Measurements from ENCODE around the gene TRDN.
"Not testable (repeated sequence)": the region's sequence is repeated elsewhere in the genome, so short reads cannot be mapped to it uniquely, and the experiment has no call there.

The TRDN gene

GRCh38 chr6:123309130-123309529, 327.6 kb downstream of the TRDN start:
- no peak overlapping the region for H3K4me3 ChIP-seq (ENCODE audit: low read depth, low read length)

GRCh38 chr6:123306334-123306733, 330.4 kb downstream of the TRDN start:
- H3K4me3 ChIP-seq (ENCODE audit: low read depth, low read length), result no peak overlapping the region

GRCh38 chr6:123295672-123296071, 341.1 kb downstream of the TRDN start:
- no peak overlapping the region for H3K4me3 ChIP-seq (ENCODE audit: low read depth, low read length)

GRCh38 chr6:123295181-123295580, 341.6 kb downstream of the TRDN start:
- H3K4me3 ChIP-seq (ENCODE audit: low read depth, low read length), result no peak overlapping the region

DNA sequence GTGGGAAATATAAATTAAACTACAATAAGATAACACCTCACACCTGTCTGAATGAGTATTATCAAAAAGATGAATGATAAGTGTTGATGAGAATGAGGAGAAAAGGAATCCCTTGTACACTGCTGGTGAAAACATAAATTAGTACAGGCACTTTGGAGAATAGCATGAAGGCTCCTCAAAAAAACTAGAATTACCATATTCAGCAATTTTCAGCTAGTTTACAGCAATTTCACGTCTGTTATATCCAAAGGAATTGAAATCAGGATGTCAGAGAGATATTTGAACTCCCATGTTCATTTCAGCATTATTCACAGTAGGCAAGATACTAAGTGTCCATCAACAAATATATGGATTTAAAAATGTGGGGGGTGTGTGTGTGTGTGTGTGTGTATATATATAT, 348.1 kb downstream of the TRDN start:
- no peak overlapping the region for H3K4me3 ChIP-seq (ENCODE audit: low read depth, low read length)

DNA sequence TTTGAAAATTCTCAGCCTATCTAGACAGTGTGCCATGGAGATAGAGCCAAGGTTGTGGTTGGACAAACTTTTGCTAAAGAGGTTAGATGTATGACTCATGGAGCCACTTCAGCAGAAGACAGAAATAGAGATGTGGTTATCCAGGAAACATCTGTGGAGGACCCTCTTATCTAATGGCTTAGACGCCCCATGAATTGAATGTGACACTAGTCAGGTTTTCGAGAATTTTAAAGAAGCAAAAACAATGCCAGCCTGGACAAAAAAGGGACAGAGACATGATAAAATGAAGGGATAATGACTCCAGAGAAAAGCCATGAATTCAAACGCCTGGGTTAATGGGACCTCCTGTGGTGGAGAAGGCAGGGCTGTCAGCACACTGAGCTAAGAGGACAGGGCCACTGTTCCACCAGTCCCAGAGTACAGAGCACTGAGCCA, 360.2 kb downstream of the TRDN start:
- no peak overlapping the region for H3K4me3 ChIP-seq (ENCODE audit: low read depth, low read length)

DNA sequence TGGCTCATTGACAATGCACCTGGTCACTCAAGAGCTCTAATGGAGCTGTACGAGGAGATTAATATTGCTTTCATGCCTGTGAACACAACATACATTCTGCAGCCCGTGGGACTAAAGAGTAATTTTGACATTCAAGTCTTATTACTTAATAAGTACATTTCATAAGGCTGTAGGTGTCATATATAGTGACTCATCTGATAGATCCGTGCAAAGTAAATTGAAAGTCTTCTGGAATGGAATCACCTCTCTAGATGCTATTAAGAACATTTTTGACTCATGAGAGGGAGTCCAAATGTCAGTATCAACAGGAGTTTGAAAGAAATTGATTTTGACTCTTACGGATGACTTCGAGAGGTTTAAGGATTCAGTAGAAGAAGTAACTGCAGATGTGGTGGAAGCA, 372.8 kb downstream of the TRDN start:
- H3K4me3 ChIP-seq (ENCODE audit: low read depth, low read length), result no peak overlapping the region

- H3K4me3 ChIP-seq (ENCODE audit: low read depth, low read length), result no peak overlapping the region
These were observed 396.1 kb downstream of the TRDN start for GRCh38 chr6:123240626-123241025.

GRCh38 chr6:123233336-123233735, 403.4 kb downstream of the TRDN start:
- H3K4me3 ChIP-seq (ENCODE audit: low read depth, low read length), result no peak overlapping the region

- not testable (repeated sequence) for H3K4me3 ChIP-seq (ENCODE audit: low read depth, low read length)
These were observed 409.0 kb downstream of the TRDN start for GRCh38 chr6:123227789-123228188.

DNA sequence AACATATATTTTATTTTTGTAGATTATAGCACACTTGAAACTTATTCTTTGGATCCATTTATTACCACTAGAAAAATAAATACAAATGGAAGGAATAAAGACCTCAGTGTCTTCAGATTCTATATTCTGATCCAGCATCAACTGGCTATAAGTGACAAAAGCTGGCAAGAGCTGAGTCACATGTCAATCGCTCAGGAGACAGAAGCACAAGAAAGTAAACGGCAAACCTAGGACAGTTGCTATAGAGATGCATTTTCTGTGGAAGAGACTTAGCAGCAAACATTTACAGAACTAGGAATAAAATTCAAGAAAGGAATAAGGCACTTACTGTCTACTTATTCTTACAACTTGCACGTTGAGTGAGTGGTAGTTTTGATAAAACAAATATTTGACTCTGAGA, 410.4 kb downstream of the TRDN start:
- no peak overlapping the region for H3K4me3 ChIP-seq (ENCODE audit: low read depth, low read length)

- H3K4me3 ChIP-seq (ENCODE audit: low read depth, low read length), result no peak overlapping the region
These were observed 412.7 kb downstream of the TRDN start for GRCh38 chr6:123224077-123224476.

- H3K4me3 ChIP-seq (ENCODE audit: low read depth, low read length), result no peak overlapping the region
These were observed 413.3 kb downstream of the TRDN start for GRCh38 chr6:123223461-123223860.

DNA sequence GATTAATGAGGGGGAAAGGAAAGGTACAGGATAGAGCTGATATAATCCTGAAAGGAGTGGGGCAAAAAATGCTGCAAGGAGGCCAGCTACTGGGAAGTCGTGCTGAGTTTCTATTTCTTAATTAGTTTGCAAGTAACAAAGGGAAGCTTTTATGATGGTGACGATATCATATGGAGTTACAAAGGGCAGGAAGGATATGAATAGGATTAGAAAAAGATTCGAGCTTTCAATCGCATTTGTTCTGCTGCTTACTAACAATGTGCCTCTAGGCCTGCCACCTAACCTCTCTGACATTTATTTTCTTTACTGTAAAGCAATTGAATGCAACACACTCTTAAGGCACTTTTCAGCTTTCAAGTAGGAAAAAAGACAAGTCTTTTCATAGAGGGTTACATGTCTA, 421.5 kb downstream of the TRDN start:
- H3K4me3 ChIP-seq (ENCODE audit: low read depth, low read length), result no peak overlapping the region

DNA sequence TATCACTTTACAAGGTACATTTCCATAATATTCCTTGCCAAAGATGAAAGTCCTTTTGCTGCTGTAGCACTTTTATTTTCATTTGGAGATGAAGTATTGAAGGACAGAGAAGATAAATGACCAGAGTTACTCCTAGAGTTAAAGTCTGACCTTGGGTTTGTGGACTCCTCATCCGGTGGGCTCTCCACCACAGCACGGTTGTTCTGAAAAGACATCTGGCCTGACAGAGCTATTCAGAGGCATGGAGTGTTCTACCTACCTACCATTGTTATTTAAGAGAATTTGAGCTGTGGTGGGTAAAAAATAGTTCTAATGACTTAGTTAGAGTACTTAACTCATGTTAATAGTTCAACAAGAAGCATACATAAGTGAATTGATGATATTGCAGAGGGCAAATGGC, 422.3 kb downstream of the TRDN start:
- no peak overlapping the region for H3K4me3 ChIP-seq (ENCODE audit: low read depth, low read length)

GRCh38 chr6:123213921-123214320, 422.8 kb downstream of the TRDN start:
- H3K4me3 ChIP-seq (ENCODE audit: low read depth, low read length), result no peak overlapping the region

GRCh38 chr6:123211777-123212545, 424.8 kb downstream of the TRDN start:
- H3K4me3 ChIP-seq (ENCODE audit: low read depth, low read length), result no peak overlapping the region

DNA sequence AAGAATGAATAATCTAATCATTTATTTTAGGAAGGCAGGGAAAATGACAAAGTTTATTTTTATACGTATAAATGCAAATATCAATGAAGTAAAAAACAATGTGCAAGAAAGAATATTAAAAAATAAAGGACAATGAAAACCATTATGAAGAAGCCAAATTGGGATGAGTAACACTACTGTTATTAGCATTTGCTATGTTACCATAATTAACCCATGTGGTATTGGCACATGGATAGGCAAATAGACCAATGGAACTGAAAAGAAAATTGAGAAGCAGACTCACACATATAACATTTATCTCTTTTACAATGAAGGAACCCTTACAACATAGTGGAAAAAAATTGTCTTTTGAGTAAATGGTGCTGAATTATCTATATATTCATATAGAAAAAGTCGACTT, 426.1 kb downstream of the TRDN start:
- H3K4me3 ChIP-seq (ENCODE audit: low read depth, low read length), result no peak overlapping the region

- no peak overlapping the region for H3K4me3 ChIP-seq (ENCODE audit: low read depth, low read length)
These were observed 428.7 kb downstream of the TRDN start for GRCh38 chr6:123207967-123208510.

- H3K4me3 ChIP-seq (ENCODE audit: low read depth, low read length), result no peak overlapping the region
These were observed 432.8 kb downstream of the TRDN start for GRCh38 chr6:123203928-123204327.

DNA sequence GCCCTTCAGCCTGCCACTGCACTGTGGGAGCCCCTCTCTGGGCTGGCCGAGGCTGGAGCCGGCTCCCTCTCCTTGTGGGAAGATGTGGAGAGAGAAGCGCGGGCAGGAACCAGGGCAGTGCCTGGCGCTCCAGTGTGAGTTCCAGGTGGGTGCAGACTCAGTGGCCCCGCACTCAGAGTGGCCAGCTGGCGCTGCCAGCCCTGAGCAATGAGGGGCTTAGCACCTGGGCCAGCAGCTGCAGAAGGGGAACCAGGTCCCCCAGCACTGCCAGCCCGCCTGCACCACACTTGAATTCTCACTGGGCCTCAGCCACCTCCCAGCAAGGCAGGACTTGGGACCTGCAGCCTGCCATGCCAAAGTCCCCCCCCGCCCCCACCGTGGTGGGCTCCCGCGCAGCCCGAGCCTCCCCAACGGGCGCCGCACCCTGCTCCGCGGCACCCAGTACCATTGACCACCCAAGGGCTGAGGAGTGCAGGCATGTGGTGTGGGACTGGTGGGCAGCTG, 434.8 kb downstream of the TRDN start:
- no peak overlapping the region for H3K4me3 ChIP-seq (ENCODE audit: low read depth, low read length)

DNA sequence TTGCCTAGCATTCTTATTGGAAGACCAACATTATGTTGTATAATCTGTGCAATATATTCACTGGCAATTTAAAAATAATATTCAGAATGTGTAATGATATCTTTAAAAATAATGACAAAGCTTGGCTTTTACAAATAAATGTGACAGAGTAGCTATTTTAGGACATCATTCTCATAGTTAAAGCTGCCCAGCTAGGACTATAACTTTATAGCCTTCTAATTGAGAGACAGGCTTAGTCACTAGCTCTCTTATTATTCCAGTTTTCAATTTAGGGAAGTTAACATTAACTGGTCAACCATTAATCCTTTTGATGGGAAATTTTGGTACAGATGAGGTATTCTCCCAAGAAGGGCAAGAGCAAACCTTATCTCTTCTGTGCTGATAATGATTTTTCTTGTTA, 443.5 kb downstream of the TRDN start:
- H3K4me3 ChIP-seq (ENCODE audit: low read depth, low read length), result no peak overlapping the region

- no peak overlapping the region for H3K4me3 ChIP-seq (ENCODE audit: low read depth, low read length)
These were observed 446.9 kb downstream of the TRDN start for GRCh38 chr6:123189816-123190215.

Data from iPS-11a (cell line).